Measurements from ENCODE around the gene LFNG.

DNA sequence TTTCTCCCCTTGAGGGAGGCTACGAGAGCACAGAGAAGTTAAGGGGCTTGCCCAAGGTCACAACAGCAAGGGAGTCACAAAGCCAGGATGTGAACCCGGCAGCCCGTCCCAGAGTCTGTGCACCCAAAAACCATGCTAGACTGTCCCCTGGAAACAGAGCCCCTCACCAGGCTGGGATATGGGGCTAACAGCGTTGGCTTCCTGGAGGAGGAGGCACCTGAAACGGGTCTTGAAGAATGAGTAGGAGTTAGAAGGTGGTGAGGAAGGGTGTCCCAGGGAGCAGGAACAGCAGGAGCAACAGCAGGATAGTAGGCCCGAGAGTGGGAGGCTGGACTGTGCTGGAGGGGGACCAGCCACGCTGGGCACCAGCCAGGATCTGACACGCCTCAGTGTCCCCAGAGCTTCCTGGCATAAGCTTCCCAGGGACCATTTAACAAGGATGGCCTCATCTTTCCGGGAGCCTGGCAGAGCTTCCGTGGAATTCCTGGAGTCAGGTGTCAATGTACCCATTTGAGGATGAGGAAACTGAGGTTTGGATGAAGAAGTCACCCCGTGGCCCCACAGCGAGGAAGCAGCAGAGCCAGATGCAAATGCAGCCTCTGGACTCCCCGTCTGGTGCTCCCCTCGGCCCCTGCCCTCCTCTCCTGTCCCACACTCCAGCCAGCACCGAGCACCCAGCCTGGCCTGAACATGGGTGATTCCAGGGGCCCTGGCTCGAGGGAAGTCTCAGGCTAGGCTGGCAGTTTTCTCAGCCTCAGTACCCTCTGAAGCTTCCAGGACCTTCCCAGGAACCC lies 40.1 kb upstream of the LFNG start:
- TF ChIP-seq, protein P1, sequence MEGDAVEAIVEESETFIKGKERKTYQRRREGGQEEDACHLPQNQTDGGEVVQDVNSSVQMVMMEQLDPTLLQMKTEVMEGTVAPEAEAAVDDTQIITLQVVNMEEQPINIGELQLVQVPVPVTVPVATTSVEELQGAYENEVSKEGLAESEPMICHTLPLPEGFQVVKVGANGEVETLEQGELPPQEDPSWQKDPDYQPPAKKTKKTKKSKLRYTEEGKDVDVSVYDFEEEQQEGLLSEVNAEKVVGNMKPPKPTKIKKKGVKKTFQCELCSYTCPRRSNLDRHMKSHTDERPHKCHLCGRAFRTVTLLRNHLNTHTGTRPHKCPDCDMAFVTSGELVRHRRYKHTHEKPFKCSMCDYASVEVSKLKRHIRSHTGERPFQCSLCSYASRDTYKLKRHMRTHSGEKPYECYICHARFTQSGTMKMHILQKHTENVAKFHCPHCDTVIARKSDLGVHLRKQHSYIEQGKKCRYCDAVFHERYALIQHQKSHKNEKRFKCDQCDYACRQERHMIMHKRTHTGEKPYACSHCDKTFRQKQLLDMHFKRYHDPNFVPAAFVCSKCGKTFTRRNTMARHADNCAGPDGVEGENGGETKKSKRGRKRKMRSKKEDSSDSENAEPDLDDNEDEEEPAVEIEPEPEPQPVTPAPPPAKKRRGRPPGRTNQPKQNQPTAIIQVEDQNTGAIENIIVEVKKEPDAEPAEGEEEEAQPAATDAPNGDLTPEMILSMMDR (IDR thresholded peaks at IDR 0.05), result no peak
- TF ChIP-seq EZH2 (IDR thresholded peaks at IDR 0.05), result no peak
- TF ChIP-seq EZH2phosphoT487 (IDR thresholded peaks at IDR 0.05), result no peak

Data from neural progenitor cell (in vitro differentiated cells).